HEK293 (cell line): ENCODE results near the gene LRRTM4.

Experiments
- CTCF ChIA-PET: fragments of 350-600 bp; formaldehyde crosslinking; extraction: SDS; loops from one replicate; lab custom pipeline; 2021; ENCODE audit warnings: antibody characterized with exemption; lab: Yijun Ruan, JAX
- POLR2A ChIA-PET: fragments of 300-600 bp; formaldehyde crosslinking; extraction: SDS; loops from one replicate; lab custom pipeline; 2020; ENCODE audit warnings: antibody characterized with exemption, inconsistent platforms; lab: Yijun Ruan, JAX
- H3K27ac ChIP-seq: fragments of 200-500 bp; sonication (Bioruptor generic); 2 replicates; pipeline ENCODE4 v1.5.1; 2014; ENCODE audit warnings: low read depth, low read length, control low read depth, inconsistent platforms; ENCODE audit errors: extremely low read depth
- H3K36me3 ChIP-seq, 2 experiments: fragments of 200-500 bp in 1 of 2; sonication (Bioruptor generic) in 1 of 2; 1 replicate in 1 of 2; 2 replicates in 1 of 2; pipeline ENCODE4 v1.5.1; 2014 to 2017; ENCODE audit warnings: inconsistent platforms in 2 of 2, low read length in 2 of 2; ENCODE audit not compliant: control insufficient read depth in 2 of 2, insufficient read depth in 1 of 2
- H3K4me1 ChIP-seq: fragments of 200-500 bp; sonication (Bioruptor generic); 2 replicates; pipeline ENCODE4 v1.5.1; 2014; ENCODE audit warnings: mild to moderate bottlenecking, low read length, inconsistent platforms; ENCODE audit not compliant: control insufficient read depth, insufficient read depth
- H3K4me3 ChIP-seq: 2 replicates; pipeline ENCODE4 v1.5.1; 2011; ENCODE audit warnings: low read depth, mild to moderate bottlenecking, control low read depth, low read length, moderate library complexity
- H3K9me3 ChIP-seq: fragments of 200-500 bp; sonication (Bioruptor generic); 2 replicates; pipeline ENCODE4 v1.5.1; 2014; ENCODE audit warnings: low read depth, low read length, inconsistent platforms; ENCODE audit not compliant: control insufficient read depth, insufficient read depth
- BCL6B ChIP-seq: fragments of 450-650 bp; formaldehyde crosslinking; IDR thresholded peaks from 2 replicates; pipeline ENCODE4 v1.5.1; 2017; ENCODE audit warnings: missing biosample characterization, missing genetic modification characterization
- PRDM1 ChIP-seq: fragments of 450-650 bp; formaldehyde crosslinking; IDR thresholded peaks from 2 replicates; pipeline ENCODE4; 2016; ENCODE audit warnings: missing biosample characterization, missing genetic modification characterization
- RBAK ChIP-seq: fragments of 450-650 bp; formaldehyde crosslinking; IDR thresholded peaks from 2 replicates; pipeline ENCODE4 v1.5.1; 2016; ENCODE audit warnings: missing biosample characterization, missing genetic modification characterization
- SALL2 ChIP-seq: fragments of 450-650 bp; formaldehyde crosslinking; IDR thresholded peaks from 2 replicates; pipeline ENCODE4 v1.5.0; 2017; ENCODE audit warnings: missing biosample characterization, mild to moderate bottlenecking, missing genetic modification characterization, borderline replicate concordance
- SP3 ChIP-seq: fragments of 450-650 bp; formaldehyde crosslinking; IDR thresholded peaks from 2 replicates; pipeline ENCODE4 v1.5.1; 2016; ENCODE audit warnings: missing biosample characterization, missing genetic modification characterization
- TSHZ1 ChIP-seq: fragments of 450-650 bp; formaldehyde crosslinking; IDR thresholded peaks from 2 replicates; pipeline ENCODE4 v1.5.1; 2016; ENCODE audit warnings: missing biosample characterization, missing genetic modification characterization, borderline replicate concordance
- YY2 ChIP-seq: fragments of 450-650 bp; formaldehyde crosslinking; IDR thresholded peaks from 2 replicates; pipeline ENCODE4 v1.5.1; 2016; ENCODE audit warnings: missing biosample characterization, missing genetic modification characterization
- ZBTB1 ChIP-seq: fragments of 450-650 bp; formaldehyde crosslinking; IDR thresholded peaks from 2 replicates; pipeline ENCODE4 v1.5.1; 2016; ENCODE audit warnings: missing biosample characterization, missing genetic modification characterization
- ZBTB17 ChIP-seq: fragments of 450-650 bp; formaldehyde crosslinking; IDR thresholded peaks from 2 replicates; pipeline ENCODE4 v1.5.1; 2016; ENCODE audit warnings: missing biosample characterization, missing genetic modification characterization
- ZBTB21 ChIP-seq: fragments of 450-650 bp; formaldehyde crosslinking; IDR thresholded peaks from 2 replicates; pipeline ENCODE4 v1.5.1; 2017; ENCODE audit warnings: missing biosample characterization, missing genetic modification characterization
- ZNF184 ChIP-seq: fragments of 450-650 bp; IDR thresholded peaks from 2 replicates; pipeline ENCODE4 v1.5.1; 2018; ENCODE audit warnings: missing biosample characterization, mild to moderate bottlenecking, missing genetic modification characterization
- ZNF19 ChIP-seq: fragments of 450-650 bp; formaldehyde crosslinking; IDR thresholded peaks from 2 replicates; pipeline ENCODE4; 2016; ENCODE audit warnings: missing biosample characterization, missing genetic modification characterization, low read depth
- ZNF239 ChIP-seq: fragments of 450-650 bp; formaldehyde crosslinking; IDR thresholded peaks from 2 replicates; pipeline ENCODE4 v1.5.1; 2016; ENCODE audit warnings: missing biosample characterization, missing genetic modification characterization
- ZNF341 ChIP-seq: fragments of 450-650 bp; formaldehyde crosslinking; IDR thresholded peaks from 2 replicates; pipeline ENCODE4; 2016; ENCODE audit warnings: low read depth, missing biosample characterization, missing genetic modification characterization
- ZNF555 ChIP-seq: fragments of 450-650 bp; formaldehyde crosslinking; conservative IDR thresholded peaks from 2 replicates; pipeline ENCODE4 v1.5.1; 2017; ENCODE audit warnings: missing biosample characterization, mild to moderate bottlenecking, missing genetic modification characterization, inconsistent platforms
- ZNF571 ChIP-seq: fragments of 450-650 bp; formaldehyde crosslinking; IDR thresholded peaks from 2 replicates; pipeline ENCODE4 v1.5.0; 2017; ENCODE audit warnings: missing biosample characterization, missing genetic modification characterization
- ZNF664 ChIP-seq: fragments of 450-650 bp; formaldehyde crosslinking; IDR thresholded peaks from 2 replicates; pipeline ENCODE4 v1.5.1; 2016; ENCODE audit warnings: missing biosample characterization, missing genetic modification characterization
- ZNF670 ChIP-seq: fragments of 450-650 bp; formaldehyde crosslinking; IDR thresholded peaks from 2 replicates; pipeline ENCODE4 v1.5.1; 2016; ENCODE audit warnings: missing biosample characterization, missing genetic modification characterization, low read depth
- ZNF768 ChIP-seq: fragments of 450-650 bp; formaldehyde crosslinking; IDR thresholded peaks from 2 replicates; pipeline ENCODE4 v1.5.1; 2018; ENCODE audit warnings: missing biosample characterization, mild to moderate bottlenecking, missing genetic modification characterization
- ZSCAN23 ChIP-seq: fragments of 450-650 bp; formaldehyde crosslinking; IDR thresholded peaks from 2 replicates; pipeline ENCODE4 v1.5.1; 2016; ENCODE audit warnings: missing biosample characterization, missing genetic modification characterization
- TF ChIP-seq, protein P1 (sequence below): fragments of 450-650 bp; formaldehyde crosslinking; IDR thresholded peaks from 2 replicates; pipeline ENCODE4 v1.5.0; 2017; ENCODE audit warnings: missing biosample characterization, missing genetic modification characterization, borderline replicate concordance
- TF ChIP-seq, protein P2 (sequence below): fragments of 450-650 bp; formaldehyde crosslinking; IDR thresholded peaks from 2 replicates; pipeline ENCODE4 v1.5.1; 2017; ENCODE audit warnings: missing biosample characterization, mild to moderate bottlenecking, missing genetic modification characterization, moderate library complexity
- TF ChIP-seq, protein P3 (sequence below): fragments of 450-650 bp; formaldehyde crosslinking; IDR thresholded peaks from 2 replicates; pipeline ENCODE4 v1.5.1; 2016; ENCODE audit warnings: missing biosample characterization, missing genetic modification characterization

LRRTM4 gene

DNA sequence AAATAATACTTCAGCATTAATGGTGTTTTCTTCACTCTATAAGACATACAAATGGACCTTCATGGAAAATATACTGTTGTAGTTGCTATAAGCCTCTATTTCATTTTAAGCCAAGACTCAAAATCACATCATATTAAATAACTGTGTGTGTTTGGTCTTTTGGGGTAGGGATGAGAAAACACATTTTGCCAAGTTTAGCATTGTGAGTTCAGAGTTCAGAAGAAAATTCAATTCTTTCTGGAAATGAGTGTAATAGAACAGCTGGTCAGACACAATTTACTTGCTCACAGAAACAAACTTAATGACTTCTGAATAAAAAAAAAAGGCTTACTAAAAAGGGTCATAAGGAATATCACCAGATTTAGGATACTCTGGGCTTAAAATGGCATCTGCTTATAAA lies 149.5 kb downstream of the LRRTM4 start:
- H3K27ac ChIP-seq = no peak overlapping the region
- no peak overlapping the region for H3K4me3 ChIP-seq
- no peaks in the 10 kb centered on the region for H3K36me3 ChIP-seq
- no peaks in the 10 kb centered on the region for H3K9me3 ChIP-seq
- no peaks in the 10 kb centered on the region for H3K4me1 ChIP-seq
- CTCF ChIA-PET = no interaction called here
- no peak for TF ChIP-seq ZBTB17 (tag by site-specific recombination)
- no peak for TF ChIP-seq ZNF341 (tag by site-specific recombination)
- TF ChIP-seq, protein P1, sequence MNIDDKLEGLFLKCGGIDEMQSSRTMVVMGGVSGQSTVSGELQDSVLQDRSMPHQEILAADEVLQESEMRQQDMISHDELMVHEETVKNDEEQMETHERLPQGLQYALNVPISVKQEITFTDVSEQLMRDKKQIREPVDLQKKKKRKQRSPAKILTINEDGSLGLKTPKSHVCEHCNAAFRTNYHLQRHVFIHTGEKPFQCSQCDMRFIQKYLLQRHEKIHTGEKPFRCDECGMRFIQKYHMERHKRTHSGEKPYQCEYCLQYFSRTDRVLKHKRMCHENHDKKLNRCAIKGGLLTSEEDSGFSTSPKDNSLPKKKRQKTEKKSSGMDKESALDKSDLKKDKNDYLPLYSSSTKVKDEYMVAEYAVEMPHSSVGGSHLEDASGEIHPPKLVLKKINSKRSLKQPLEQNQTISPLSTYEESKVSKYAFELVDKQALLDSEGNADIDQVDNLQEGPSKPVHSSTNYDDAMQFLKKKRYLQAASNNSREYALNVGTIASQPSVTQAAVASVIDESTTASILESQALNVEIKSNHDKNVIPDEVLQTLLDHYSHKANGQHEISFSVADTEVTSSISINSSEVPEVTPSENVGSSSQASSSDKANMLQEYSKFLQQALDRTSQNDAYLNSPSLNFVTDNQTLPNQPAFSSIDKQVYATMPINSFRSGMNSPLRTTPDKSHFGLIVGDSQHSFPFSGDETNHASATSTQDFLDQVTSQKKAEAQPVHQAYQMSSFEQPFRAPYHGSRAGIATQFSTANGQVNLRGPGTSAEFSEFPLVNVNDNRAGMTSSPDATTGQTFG = no peak
- no peak for TF ChIP-seq SP3
- TF ChIP-seq ZBTB21 (tag by site-specific recombination) = no peak
- POLR2A ChIA-PET = no interaction called here

- CTCF ChIA-PET = no interaction called here
- POLR2A ChIA-PET = no interaction called here
Observed at GRCh38 chr2:77370511-77370910, 151.7 kb downstream of the LRRTM4 start.

DNA sequence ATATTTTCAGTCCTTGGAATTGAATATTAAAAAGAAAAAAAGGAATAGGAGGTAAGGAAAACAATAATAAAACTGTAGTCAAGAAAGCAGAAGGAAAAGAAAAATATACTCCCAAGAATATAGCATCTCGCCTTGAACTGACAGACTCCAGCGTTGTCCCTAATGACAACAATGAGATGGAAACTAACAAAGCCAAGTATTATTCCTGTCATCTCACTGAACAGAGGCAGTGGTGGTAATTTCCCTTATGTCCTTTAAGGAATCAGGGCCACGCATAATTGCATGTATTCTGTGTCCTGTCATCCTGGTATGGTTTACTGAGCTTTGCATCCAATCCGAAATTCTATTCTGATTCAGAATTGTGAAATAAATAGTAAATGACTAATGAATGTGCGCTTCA lies 158.9 kb downstream of the LRRTM4 start:
- Histone ChIP-seq H3K36me3 (no peaks in the 10 kb centered on the region), H3K27ac (no peak overlapping the region), H3K4me1 (no peaks in the 10 kb centered on the region), H3K9me3 (no peaks in the 10 kb centered on the region), H3K4me3 (no peak overlapping the region)
- ChIA-PET CTCF (no interaction called here), POLR2A (no interaction called here)
- TF ChIP-seq, protein P2, sequence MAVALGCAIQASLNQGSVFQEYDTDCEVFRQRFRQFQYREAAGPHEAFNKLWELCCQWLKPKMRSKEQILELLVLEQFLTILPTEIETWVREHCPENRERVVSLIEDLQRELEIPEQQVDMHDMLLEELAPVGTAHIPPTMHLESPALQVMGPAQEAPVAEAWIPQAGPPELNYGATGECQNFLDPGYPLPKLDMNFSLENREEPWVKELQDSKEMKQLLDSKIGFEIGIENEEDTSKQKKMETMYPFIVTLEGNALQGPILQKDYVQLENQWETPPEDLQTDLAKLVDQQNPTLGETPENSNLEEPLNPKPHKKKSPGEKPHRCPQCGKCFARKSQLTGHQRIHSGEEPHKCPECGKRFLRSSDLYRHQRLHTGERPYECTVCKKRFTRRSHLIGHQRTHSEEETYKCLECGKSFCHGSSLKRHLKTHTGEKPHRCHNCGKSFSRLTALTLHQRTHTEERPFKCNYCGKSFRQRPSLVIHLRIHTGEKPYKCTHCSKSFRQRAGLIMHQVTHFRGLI = no peak
- no peak for TF ChIP-seq SALL2 (tag by site-specific recombination)
- no peak for TF ChIP-seq ZNF670 (tag by site-specific recombination)
- TF ChIP-seq ZNF664 (tag by site-specific recombination) = no peak
- no peak for TF ChIP-seq ZSCAN23
- no peak for TF ChIP-seq YY2 (tag by site-specific recombination)
- no peak for TF ChIP-seq ZNF555 (tag by site-specific recombination)
- no peak for TF ChIP-seq TSHZ1 (tag by site-specific recombination)
- TF ChIP-seq ZNF571 (tag by site-specific recombination) = no peak
- no peak for TF ChIP-seq PRDM1 (tag by site-specific recombination)
- no peak for TF ChIP-seq ZNF184

More at GRCh38 chr2:77370511-77370910, 151.7 kb downstream of the LRRTM4 start:
- no peaks in the 10 kb centered on the region for H3K36me3 ChIP-seq
- TF ChIP-seq ZNF239 (tag by site-specific recombination) (no peak), RBAK (no peak), ZBTB1 (no peak), ZNF768 (tag by site-specific recombination) (no peak), SALL2 (tag by site-specific recombination) (no peak), BCL6B (tag by site-specific recombination) (no peak), ZNF19 (tag by site-specific recombination) (no peak)
- TF ChIP-seq, protein P3, sequence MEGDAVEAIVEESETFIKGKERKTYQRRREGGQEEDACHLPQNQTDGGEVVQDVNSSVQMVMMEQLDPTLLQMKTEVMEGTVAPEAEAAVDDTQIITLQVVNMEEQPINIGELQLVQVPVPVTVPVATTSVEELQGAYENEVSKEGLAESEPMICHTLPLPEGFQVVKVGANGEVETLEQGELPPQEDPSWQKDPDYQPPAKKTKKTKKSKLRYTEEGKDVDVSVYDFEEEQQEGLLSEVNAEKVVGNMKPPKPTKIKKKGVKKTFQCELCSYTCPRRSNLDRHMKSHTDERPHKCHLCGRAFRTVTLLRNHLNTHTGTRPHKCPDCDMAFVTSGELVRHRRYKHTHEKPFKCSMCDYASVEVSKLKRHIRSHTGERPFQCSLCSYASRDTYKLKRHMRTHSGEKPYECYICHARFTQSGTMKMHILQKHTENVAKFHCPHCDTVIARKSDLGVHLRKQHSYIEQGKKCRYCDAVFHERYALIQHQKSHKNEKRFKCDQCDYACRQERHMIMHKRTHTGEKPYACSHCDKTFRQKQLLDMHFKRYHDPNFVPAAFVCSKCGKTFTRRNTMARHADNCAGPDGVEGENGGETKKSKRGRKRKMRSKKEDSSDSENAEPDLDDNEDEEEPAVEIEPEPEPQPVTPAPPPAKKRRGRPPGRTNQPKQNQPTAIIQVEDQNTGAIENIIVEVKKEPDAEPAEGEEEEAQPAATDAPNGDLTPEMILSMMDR (tag by site-specific recombination) = no peak
- TF ChIP-seq, all 188 proteins: peak for 0
- Histone ChIP-seq H3K4me1 (no peaks in the 10 kb centered on the region), H3K27ac (no peak overlapping the region), H3K4me3 (no peak overlapping the region), H3K9me3 (no peaks in the 10 kb centered on the region)
